Panc1 (cell line): ENCODE data around the gene PPP6C. TPM values are rescaled to one million over a fixed set of nuclear protein-coding genes. Genes with fewer than 3 reads are reported as not detected.

Experiments used
- ATAC-seq: fragments of 200-7000 bp; cut with Tn5 transposase; 2 replicates; pipeline ENCODE4 v1.9.1; 2020; ENCODE audit warnings: mild to moderate bottlenecking, moderate library complexity
- BruUV-seq: library from RNA; stranded (reverse); fragments of 400-500 nt; replicated peaks from 2 replicates; lab custom pipeline; 2021; lab: Mats Ljungman, UMichigan
- CTCF ChIA-PET: fragments of 300-600 bp; sonication (Branson Sonifier 250); formaldehyde crosslinking; loops from one replicate; lab custom pipeline; 2022; ENCODE audit warnings: antibody characterized with exemption; lab: Charles Lee
- POLR2A ChIA-PET: fragments of 300-600 bp; sonication (Branson Sonifier 250); formaldehyde crosslinking; loops from one replicate; lab custom pipeline; 2022; ENCODE audit warnings: antibody characterized with exemption; lab: Charles Lee
- DNase-seq: peaks from one replicate; pipeline ENCODE4 v3.0.0-alpha.2; 2010; ENCODE audit warnings: low read depth, low spot score
- H3K27ac ChIP-seq: 2 replicates; pipeline ENCODE4 v1.5.1; 2011; ENCODE audit warnings: mild to moderate bottlenecking, low read length, inconsistent platforms
- H3K27me3 ChIP-seq: fragments of 200-500 bp; sonication (Bioruptor generic); 2 replicates; pipeline ENCODE4 v1.6.0; 2014; ENCODE audit warnings: low read length, inconsistent platforms; ENCODE audit not compliant: control insufficient read depth, insufficient read depth
- H3K36me3 ChIP-seq: fragments of 200-500 bp; sonication (Bioruptor generic); 2 replicates; pipeline ENCODE4 v1.5.1; 2014; ENCODE audit warnings: inconsistent platforms, mild to moderate bottlenecking, low read length, moderate library complexity; ENCODE audit not compliant: control insufficient read depth, insufficient read depth
- H3K4me1 ChIP-seq: 2 replicates; pipeline ENCODE4 v1.5.1; 2011; ENCODE audit warnings: inconsistent platforms, mild to moderate bottlenecking, low read length, moderate library complexity; ENCODE audit not compliant: control insufficient read depth, insufficient read depth
- H3K4me3 ChIP-seq, 2 experiments: 2 replicates each; pipeline ENCODE4 v1.5.1; 2011 to 2012; ENCODE audit warnings: low read depth in 2 of 2, low read length in 2 of 2, mild to moderate bottlenecking in 2 of 2, inconsistent platforms in 1 of 2, moderate library complexity in 1 of 2
- H3K9me3 ChIP-seq: fragments of 200-500 bp; sonication (Bioruptor generic); 2 replicates; pipeline ENCODE4 v1.5.1; 2014; ENCODE audit warnings: low read depth, mild to moderate bottlenecking, inconsistent platforms, low read length, moderate library complexity; ENCODE audit not compliant: control insufficient read depth, insufficient read depth
- CTCF ChIP-seq: fragments of 450-650 bp; IDR thresholded peaks from 2 replicates; pipeline ENCODE4 v1.5.1; 2017; ENCODE audit warnings: mild to moderate bottlenecking
- POLR2AphosphoS5 ChIP-seq: IDR thresholded peaks from 2 replicates; pipeline ENCODE4 v1.6.1; 2012; ENCODE audit warnings: mild to moderate bottlenecking, low read depth, low read length, moderate library complexity
- REST ChIP-seq, 2 experiments: IDR thresholded peaks; 2 replicates each; pipeline ENCODE4 v1.6.1; 2011 to 2012; ENCODE audit warnings: low read depth in 2 of 2, control low read depth in 1 of 2, low read length in 1 of 2, mild to moderate bottlenecking in 1 of 2, moderate library complexity in 1 of 2; ENCODE audit not compliant: insufficient read depth in 1 of 2
- SIN3A ChIP-seq: IDR thresholded peaks from 2 replicates; pipeline ENCODE4 v1.6.1; 2012; ENCODE audit warnings: low read depth, mild to moderate bottlenecking, low read length, moderate library complexity, borderline replicate concordance; ENCODE audit not compliant: insufficient read depth
- TCF7L2 ChIP-seq: IDR thresholded peaks from 2 replicates; pipeline ENCODE4 v1.6.1; 2011; ENCODE audit warnings: mild to moderate bottlenecking, low read depth, low read length, inconsistent platforms
- in situ Hi-C: cut with HindIII; loops from 2 replicates; pipeline ENCODE4 v1.10.0; 2016; ENCODE audit warnings: low sequenced_read_pairs, low pct_unique_long_range_greater_than_20kb
- intact Hi-C: fragments of 100-400 bp; cut with micrococcal nuclease; formaldehyde crosslinking; loops from one replicate; pipeline ENCODE4 v1.10.0; 2022; ENCODE audit not compliant: unreplicated experiment
- total RNA-seq: library from RNA; stranded (reverse); gene quantifications from one replicate; pipeline ENCODE4 v1.2.1, GENCODE V29; 2021; ENCODE audit not compliant: unreplicated experiment

The PPP6C gene
- total RNA-seq, 1 experiment from 2014 or later: 27.3 TPM

DNA sequence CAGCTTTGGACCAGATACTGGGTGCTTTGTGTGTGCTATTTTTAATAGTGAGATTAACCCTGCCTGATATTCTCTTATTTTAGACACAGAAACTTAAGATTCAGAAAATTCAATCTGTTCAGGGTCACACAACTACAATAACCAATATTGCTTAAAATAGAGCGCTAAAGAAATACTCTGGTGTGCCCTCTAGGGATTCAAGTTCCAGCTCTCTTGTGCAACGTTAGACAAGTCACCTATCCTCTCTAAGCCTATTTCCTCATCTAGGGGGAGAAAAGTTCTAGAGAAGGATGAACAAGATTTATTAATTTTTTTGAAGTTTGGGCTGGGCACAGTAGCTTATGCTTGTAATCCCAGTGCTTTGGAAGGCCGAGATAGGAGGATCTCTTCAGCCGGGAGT is 44.2 kb downstream of the PPP6C start:
- no peak overlapping the region for H3K27ac ChIP-seq
- ChIA-PET CTCF (interaction anchor here (0.9 kb wide), 1 partner anchor 148 kb away, joined by 3 read pairs; no protein-coding TSS in a partner anchor), POLR2A (interaction anchor here (0.7 kb wide), 1 partner anchor 223 kb away, joined by 6 read pairs; no protein-coding TSS in a partner anchor)
- H3K4me3 ChIP-seq: no peak overlapping the region
- BruUV-seq: no TSS peak
- intact Hi-C loops (loop anchor here (10.0 kb wide), 1 partner anchor 201 kb away; the partner anchor contains the start of gene GOLGA1), in situ Hi-C loops (no loop called here)
- peaks cover 4% of the 10 kb centered on the region for H3K36me3 ChIP-seq
- TF ChIP-seq TCF7L2: no peak
- no peak for TF ChIP-seq SIN3A
- ATAC-seq (no peak), DNase-seq (no peak)
- H3K9me3 ChIP-seq: no peaks in the 10 kb centered on the region
- H3K4me1 ChIP-seq: no peaks in the 10 kb centered on the region; the same call in 1 of the 2 replicates
- no peaks in the 10 kb centered on the region for H3K27me3 ChIP-seq

DNA sequence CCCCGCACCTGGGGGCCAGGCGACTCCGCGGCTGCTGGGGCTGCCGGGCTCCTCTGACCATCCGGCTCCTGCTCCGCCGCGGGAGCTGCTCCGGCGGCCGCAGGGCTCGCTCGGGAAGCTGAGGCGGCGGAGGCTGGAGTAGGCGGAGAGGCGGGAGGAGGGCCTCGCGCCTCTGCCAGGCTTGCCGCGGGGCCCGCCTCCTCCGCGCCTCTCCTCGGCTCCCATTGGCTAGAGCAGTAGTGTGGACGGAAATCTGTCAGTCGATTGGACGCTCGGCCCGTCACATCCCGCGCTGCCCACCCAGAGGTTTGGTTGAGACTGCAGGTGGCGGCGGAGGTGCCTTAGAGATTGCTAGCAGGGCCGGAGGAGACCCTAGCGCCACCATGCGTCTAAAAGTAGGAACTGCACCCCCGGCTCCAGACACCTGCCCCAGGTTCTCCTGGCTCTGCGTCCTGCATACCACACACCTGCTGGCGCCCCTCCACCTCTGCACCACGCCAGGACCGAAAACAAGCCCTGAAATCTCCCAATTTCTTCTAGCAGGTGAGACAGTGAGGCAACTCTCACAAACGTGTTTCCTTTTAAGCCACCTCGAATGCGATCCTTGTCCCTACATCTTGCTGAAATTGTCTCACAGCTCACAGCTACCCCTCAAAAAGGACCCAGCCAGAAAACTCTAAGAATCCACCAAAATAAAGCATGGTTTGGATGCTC is 46.1 kb downstream of the PPP6C start, which contains the start of gene SCAI:
SCAI (minus strand) TSS at position 152 of the 714 bp plus-strand sequence; CDS start at position 61, 91 bp downstream.
- ATAC-seq (peak; percentile 100), DNase-seq (peak; percentile 87)
- no peaks in the 10 kb centered on the region for H3K27me3 ChIP-seq
- no TSS peak for BruUV-seq
- H3K27ac ChIP-seq: peak within 1 kb of the TSS; percentile 34; the same call in 1 of the 2 replicates
- no peaks in the 10 kb centered on the region for H3K9me3 ChIP-seq
- TF ChIP-seq CTCF (peak; percentile 92), REST (IDR thresholded peaks at IDR 0.05; ENCODE audit: insufficient read depth in 1 of 2, low read depth in 2 of 2, low read length in 1 of 2) (no peak), TCF7L2 (no peak), SIN3A (no peak), POLR2AphosphoS5 (no peak)
- H3K4me1 ChIP-seq: no peaks in the 10 kb centered on the region; the same call in 1 of the 2 replicates
- in situ Hi-C loops (no loop called here), intact Hi-C loops (loop anchor here (10.0 kb wide), 1 partner anchor 199 kb away; the partner anchor contains the start of gene GOLGA1)
- H3K36me3 ChIP-seq: no peaks in the 10 kb centered on the region; the same call in 1 of the 2 replicates
- POLR2A ChIA-PET: interaction anchor here (0.7 kb wide), 1 partner anchor 204 kb away, joined by 14 read pairs; no protein-coding TSS in a partner anchor
- CTCF ChIA-PET: interaction anchor here (0.5 to 0.7 kb wide), 3 partner anchors 195 to 601 kb away, joined by 3 to 5 read pairs (median 4); no protein-coding TSS in a partner anchor
- H3K4me3 ChIP-seq: peak within 1 kb of the TSS; percentile 39 to 59
